Osteoblast (primary cell): ENCODE results near the gene KIRREL3. TPM values are rescaled to one million over a fixed set of nuclear protein-coding genes. Genes with fewer than 3 reads are reported as not detected.

Experiments
- DNase-seq: peaks from one replicate; pipeline ENCODE4 v3.0.0; 2011; ENCODE audit warnings: low spot score, mixed read lengths; ENCODE audit not compliant: insufficient read length; ENCODE audit errors: missing footprints
- H2AFZ ChIP-seq: 2 replicates; pipeline ENCODE4 v1.6.0; 2011; ENCODE audit warnings: mild to moderate bottlenecking, low read length
- H3K27ac ChIP-seq: 2 replicates; pipeline ENCODE4 v1.5.1; 2011; ENCODE audit warnings: mild to moderate bottlenecking, low read depth, low read length, moderate library complexity
- H3K27me3 ChIP-seq: 2 replicates; pipeline ENCODE4 v1.6.0; 2012; ENCODE audit warnings: mild to moderate bottlenecking, control low read depth, inconsistent platforms, low read length, moderate library complexity; ENCODE audit not compliant: insufficient read depth
- H3K36me3 ChIP-seq: 2 replicates; pipeline ENCODE4 v1.5.1; 2011; ENCODE audit warnings: mild to moderate bottlenecking, low read length, control low read depth, moderate library complexity; ENCODE audit not compliant: insufficient read depth
- H3K4me1 ChIP-seq: 2 replicates; pipeline ENCODE4 v1.5.1; 2011; ENCODE audit warnings: mild to moderate bottlenecking, low read length, control low read depth, moderate library complexity; ENCODE audit not compliant: insufficient read depth
- H3K4me2 ChIP-seq: 2 replicates; pipeline ENCODE4 v1.6.0; 2011; ENCODE audit warnings: mild to moderate bottlenecking, low read length; ENCODE audit not compliant: insufficient read depth
- H3K4me3 ChIP-seq: fragments of 200-600 bp; sonication (generic); 3 replicates; pipeline ENCODE4 v1.5.1; 2012; ENCODE audit warnings: mild to moderate bottlenecking, low read length, inconsistent platforms; ENCODE audit not compliant: insufficient read depth
- H3K79me2 ChIP-seq: 2 replicates; pipeline ENCODE4 v1.6.0; 2012; ENCODE audit warnings: mild to moderate bottlenecking, low read length, control low read depth, inconsistent platforms; ENCODE audit not compliant: insufficient read depth
- H3K9me3 ChIP-seq: 2 replicates; pipeline ENCODE4 v1.5.1; 2011; ENCODE audit warnings: low read depth, low read length, control low read depth
- H4K20me1 ChIP-seq: 2 replicates; pipeline ENCODE4 v1.6.0; 2012; ENCODE audit warnings: mild to moderate bottlenecking, low read length, control low read depth; ENCODE audit not compliant: insufficient read depth
- total RNA-seq: library from RNA; depleted of rRNA; stranded (reverse); fragments of >200 nt; gene quantifications from 2 replicates; pipeline ENCODE4 v1.2.3, GENCODE V29; 2012
- TF ChIP-seq, protein P1 (sequence below): IDR thresholded peaks from 2 replicates; pipeline ENCODE4 v1.5.1; 2011; ENCODE audit warnings: mild to moderate bottlenecking, low read depth, low read length, moderate library complexity; ENCODE audit errors: extremely low read depth

Gene KIRREL3
- total RNA-seq, 1 donor: 3.6 TPM

- TF ChIP-seq, protein P1, sequence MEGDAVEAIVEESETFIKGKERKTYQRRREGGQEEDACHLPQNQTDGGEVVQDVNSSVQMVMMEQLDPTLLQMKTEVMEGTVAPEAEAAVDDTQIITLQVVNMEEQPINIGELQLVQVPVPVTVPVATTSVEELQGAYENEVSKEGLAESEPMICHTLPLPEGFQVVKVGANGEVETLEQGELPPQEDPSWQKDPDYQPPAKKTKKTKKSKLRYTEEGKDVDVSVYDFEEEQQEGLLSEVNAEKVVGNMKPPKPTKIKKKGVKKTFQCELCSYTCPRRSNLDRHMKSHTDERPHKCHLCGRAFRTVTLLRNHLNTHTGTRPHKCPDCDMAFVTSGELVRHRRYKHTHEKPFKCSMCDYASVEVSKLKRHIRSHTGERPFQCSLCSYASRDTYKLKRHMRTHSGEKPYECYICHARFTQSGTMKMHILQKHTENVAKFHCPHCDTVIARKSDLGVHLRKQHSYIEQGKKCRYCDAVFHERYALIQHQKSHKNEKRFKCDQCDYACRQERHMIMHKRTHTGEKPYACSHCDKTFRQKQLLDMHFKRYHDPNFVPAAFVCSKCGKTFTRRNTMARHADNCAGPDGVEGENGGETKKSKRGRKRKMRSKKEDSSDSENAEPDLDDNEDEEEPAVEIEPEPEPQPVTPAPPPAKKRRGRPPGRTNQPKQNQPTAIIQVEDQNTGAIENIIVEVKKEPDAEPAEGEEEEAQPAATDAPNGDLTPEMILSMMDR: no peak
- no peaks in the 10 kb centered on the region for H3K4me1 ChIP-seq
- no peak overlapping the region for H2AFZ ChIP-seq
- no peaks in the 10 kb centered on the region for H3K27me3 ChIP-seq
- peaks cover 3% of the 10 kb centered on the region for H4K20me1 ChIP-seq
- H3K9me3 ChIP-seq: no peaks in the 10 kb centered on the region
- no peak overlapping the region for H3K27ac ChIP-seq
- no peak for DNase-seq
- H3K79me2 ChIP-seq: no peaks in the 10 kb centered on the region
- H3K36me3 ChIP-seq: no peaks in the 10 kb centered on the region
- no peak overlapping the region for H3K4me3 ChIP-seq
- no peak overlapping the region for H3K4me2 ChIP-seq
Measured at GRCh38 chr11:126702987-126703386, 297.6 kb downstream of the KIRREL3 start.

DNA sequence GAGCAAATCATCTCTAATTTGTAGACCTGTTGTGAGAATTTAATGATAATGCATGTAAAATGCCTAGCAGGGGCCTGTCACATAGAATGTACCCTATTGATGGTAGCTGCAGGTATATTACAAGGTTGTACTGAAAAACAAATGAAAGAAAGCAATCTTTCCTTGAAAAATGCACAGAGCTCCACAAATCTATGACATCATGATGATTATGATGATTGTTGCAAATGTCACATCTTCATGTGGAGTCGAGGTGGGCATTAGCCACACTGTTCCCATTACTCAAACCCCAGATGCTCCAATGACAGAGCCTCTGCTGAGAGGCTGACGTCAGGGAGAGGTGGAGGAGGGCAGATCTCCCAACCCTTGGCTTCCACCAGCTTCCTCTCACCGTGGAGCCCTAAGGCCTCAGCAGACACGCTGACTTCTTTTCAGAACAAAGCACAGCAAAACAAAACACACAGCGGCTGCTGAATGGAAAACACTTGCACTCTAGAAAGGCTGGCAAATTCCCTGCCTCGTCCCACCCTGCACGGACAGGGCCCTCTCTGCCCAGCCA lies 298.3 kb downstream of the KIRREL3 start:
- Histone ChIP-seq H3K4me1 (no peaks in the 10 kb centered on the region), H4K20me1 (peaks cover 3% of the 10 kb centered on the region), H3K36me3 (no peaks in the 10 kb centered on the region), H3K27me3 (no peaks in the 10 kb centered on the region), H3K9me3 (no peaks in the 10 kb centered on the region), H3K79me2 (no peaks in the 10 kb centered on the region), H3K27ac (no peak overlapping the region), H2AFZ (no peak overlapping the region), H3K4me3 (no peak overlapping the region), H3K4me2 (no peak overlapping the region)
- TF ChIP-seq, protein P1: no peak
- DNase-seq: no peak

- Histone ChIP-seq H3K36me3 (no peaks in the 10 kb centered on the region), H3K27me3 (no peaks in the 10 kb centered on the region), H3K4me1 (no peaks in the 10 kb centered on the region), H3K79me2 (no peaks in the 10 kb centered on the region), H3K4me3 (no peak overlapping the region), H3K27ac (no peak overlapping the region), H3K9me3 (no peaks in the 10 kb centered on the region), H3K4me2 (no peak overlapping the region), H2AFZ (no peak overlapping the region), H4K20me1 (peaks cover 3% of the 10 kb centered on the region)
- DNase-seq: no peak
- TF ChIP-seq, protein P1: no peak
Measured at GRCh38 chr11:126701520-126701897, 299.1 kb downstream of the KIRREL3 start.

DNA sequence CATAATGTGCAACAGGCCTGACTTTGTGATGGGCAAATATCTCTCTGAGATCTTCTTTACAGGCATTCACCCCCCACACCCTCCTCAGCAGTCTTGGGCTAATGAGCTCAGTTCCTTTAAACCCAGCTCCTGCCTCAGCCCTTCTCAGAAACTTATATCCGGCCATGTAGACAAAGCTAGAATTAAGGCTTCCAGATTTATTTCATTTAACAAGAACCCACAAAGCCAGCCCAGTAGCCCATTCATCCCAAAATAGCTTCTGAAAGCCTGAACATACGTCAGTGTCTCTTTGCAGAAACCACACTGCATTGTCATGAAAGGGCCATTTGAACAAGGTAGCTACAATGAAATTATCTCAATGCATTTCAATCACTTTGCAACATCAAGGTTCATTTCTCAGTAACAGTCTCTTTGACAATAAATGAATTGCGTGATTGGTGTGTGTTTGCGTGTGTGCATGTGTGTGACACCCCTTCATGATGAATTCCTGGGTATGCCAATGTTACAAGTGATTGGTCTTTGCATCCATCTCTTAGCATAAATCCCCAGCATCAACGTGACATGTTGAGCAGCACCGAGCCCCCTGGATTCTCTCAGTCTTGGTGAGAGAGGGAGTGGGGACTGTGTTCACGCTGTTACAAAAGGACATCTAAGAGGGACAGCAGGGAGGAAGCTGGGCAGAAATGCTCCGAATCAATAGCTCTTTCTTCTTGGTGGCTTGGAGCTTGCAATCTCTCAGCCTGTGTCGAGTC lies 299.6 kb downstream of the KIRREL3 start:
- Histone ChIP-seq H3K27ac (no peak overlapping the region), H4K20me1 (peaks cover 3% of the 10 kb centered on the region), H2AFZ (no peak overlapping the region), H3K79me2 (no peaks in the 10 kb centered on the region), H3K4me1 (no peaks in the 10 kb centered on the region), H3K4me2 (no peak overlapping the region), H3K27me3 (no peaks in the 10 kb centered on the region), H3K4me3 (no peak overlapping the region), H3K36me3 (no peaks in the 10 kb centered on the region), H3K9me3 (no peaks in the 10 kb centered on the region)
- TF ChIP-seq, protein P1: no peak
- no peak for DNase-seq
